ENCODE data around the gene PLD1. TPM values are rescaled to one million over a fixed set of nuclear protein-coding genes. Genes with fewer than 3 reads are reported as not detected.

The PLD1 gene
- total RNA-seq, 6 donors from 2014 or later, result 11.2 to 47.1 (median 15.6) TPM

- H3K27me3 ChIP-seq, result no peaks in the 10 kb centered on the region
- WGBS, 2 donors, result 64 to 97% methylated on average over 3 of the region's 3 CpGs
- TF ChIP-seq POLR2A (IDR thresholded peaks at IDR 0.05), result no peak
- TF ChIP-seq EP300 (IDR thresholded peaks at IDR 0.05), result no peak
- no peak for TF ChIP-seq POLR2AphosphoS5 (IDR thresholded peaks at IDR 0.05)
- TF ChIP-seq, protein P1, sequence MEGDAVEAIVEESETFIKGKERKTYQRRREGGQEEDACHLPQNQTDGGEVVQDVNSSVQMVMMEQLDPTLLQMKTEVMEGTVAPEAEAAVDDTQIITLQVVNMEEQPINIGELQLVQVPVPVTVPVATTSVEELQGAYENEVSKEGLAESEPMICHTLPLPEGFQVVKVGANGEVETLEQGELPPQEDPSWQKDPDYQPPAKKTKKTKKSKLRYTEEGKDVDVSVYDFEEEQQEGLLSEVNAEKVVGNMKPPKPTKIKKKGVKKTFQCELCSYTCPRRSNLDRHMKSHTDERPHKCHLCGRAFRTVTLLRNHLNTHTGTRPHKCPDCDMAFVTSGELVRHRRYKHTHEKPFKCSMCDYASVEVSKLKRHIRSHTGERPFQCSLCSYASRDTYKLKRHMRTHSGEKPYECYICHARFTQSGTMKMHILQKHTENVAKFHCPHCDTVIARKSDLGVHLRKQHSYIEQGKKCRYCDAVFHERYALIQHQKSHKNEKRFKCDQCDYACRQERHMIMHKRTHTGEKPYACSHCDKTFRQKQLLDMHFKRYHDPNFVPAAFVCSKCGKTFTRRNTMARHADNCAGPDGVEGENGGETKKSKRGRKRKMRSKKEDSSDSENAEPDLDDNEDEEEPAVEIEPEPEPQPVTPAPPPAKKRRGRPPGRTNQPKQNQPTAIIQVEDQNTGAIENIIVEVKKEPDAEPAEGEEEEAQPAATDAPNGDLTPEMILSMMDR (IDR thresholded peaks at IDR 0.05), result no peak
- no peaks in the 10 kb centered on the region for H3K9me3 ChIP-seq
- peaks cover 0 to 19% (median 7%) of the 10 kb centered on the region in 4 donors for H3K4me1 ChIP-seq
- H3K36me3 ChIP-seq, result no peaks in the 10 kb centered on the region
- ATAC-seq (ENCODE audit: low FRiP score in 2 of 2), result no peak
- no peak overlapping the region for H3K27ac ChIP-seq
- DNase-seq, result no peak
- no peak overlapping the region for H3K4me3 ChIP-seq
Measured at GRCh38 chr3:171769461-171769860, 40.8 kb downstream of the PLD1 start.

GRCh38 chr3:171768986-171769385, 41.3 kb downstream of the PLD1 start:
- WGBS, 2 donors, result 60 to 70% methylated on average over 4 of the region's 4 CpGs
- H3K4me3 ChIP-seq, result no peak overlapping the region
- ATAC-seq (ENCODE audit: low FRiP score in 2 of 2) (no peak), DNase-seq (no peak)
- H3K27me3 ChIP-seq, result no peaks in the 10 kb centered on the region
- H3K27ac ChIP-seq, result no peak overlapping the region
- H3K9me3 ChIP-seq, result no peaks in the 10 kb centered on the region
- no peaks in the 10 kb centered on the region for H3K36me3 ChIP-seq
- H3K4me1 ChIP-seq, result peaks cover 0 to 19% (median 7%) of the 10 kb centered on the region in 4 donors
- TF ChIP-seq POLR2AphosphoS5 (IDR thresholded peaks at IDR 0.05), result no peak
- no peak for TF ChIP-seq POLR2A (IDR thresholded peaks at IDR 0.05)
- no peak for TF ChIP-seq EP300 (IDR thresholded peaks at IDR 0.05)
- TF ChIP-seq, protein P1 (IDR thresholded peaks at IDR 0.05), result no peak

DNA sequence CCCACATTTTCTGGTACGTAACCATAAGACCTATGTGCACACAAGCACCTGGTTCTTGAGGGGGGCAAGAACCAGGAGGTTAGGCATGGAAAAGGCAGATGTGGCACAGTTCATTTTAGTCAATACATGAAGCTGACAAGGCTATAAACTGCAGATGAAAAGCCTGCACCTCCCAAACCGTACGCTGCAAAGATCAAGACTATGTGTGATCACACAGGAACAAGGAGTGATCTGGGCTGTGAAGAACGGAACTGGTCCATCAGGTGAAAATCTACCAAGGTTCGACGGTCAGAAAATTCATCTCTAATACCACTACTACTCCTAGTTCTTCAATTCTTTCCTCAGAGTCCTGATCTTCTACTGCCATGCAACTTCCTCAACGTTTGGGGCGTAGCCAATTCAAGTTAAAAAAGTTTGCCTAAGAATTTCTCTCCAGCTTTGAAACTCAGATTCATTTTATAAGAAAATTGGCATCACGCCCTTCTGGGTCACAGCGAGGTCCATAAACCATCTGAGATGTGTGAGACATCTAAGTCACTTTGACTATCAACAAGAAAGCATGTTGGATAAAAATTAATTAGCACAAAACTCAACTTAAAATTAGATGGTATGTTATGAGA, 41.9 kb downstream of the PLD1 start:
- Histone ChIP-seq H3K27ac (no peak overlapping the region), H3K4me1 (peaks cover 0 to 19% (median 7%) of the 10 kb centered on the region in 4 donors), H3K36me3 (no peaks in the 10 kb centered on the region), H3K9me3 (no peaks in the 10 kb centered on the region), H3K27me3 (no peaks in the 10 kb centered on the region), H3K4me3 (no peak overlapping the region)
- ATAC-seq (ENCODE audit: low FRiP score in 2 of 2), result no peak
- DNase-seq, result no peak
- TF ChIP-seq POLR2A (IDR thresholded peaks at IDR 0.05) (no peak), EP300 (IDR thresholded peaks at IDR 0.05) (no peak), POLR2AphosphoS5 (IDR thresholded peaks at IDR 0.05) (no peak)
- TF ChIP-seq, protein P1 (IDR thresholded peaks at IDR 0.05), result no peak
- WGBS, 2 donors, result 70 to 74% methylated on average over 10 of the region's 10 CpGs

DNA sequence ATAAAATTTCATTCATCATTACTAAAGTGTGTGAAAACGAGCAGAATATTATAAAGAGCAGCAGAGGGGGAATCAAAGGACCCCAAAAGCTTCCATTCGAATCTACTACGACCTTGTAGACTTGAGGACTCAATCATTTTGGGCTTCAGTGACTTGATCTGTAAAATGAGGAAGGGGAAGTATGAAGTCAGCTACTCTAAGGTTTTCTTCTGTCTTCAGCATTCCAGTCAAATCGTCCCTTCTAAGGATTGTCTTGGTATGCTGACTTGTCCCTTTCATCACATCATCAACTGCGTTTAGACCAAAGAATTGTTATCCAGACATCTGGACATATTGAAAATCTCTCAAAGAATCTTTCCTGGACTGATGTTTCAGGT, 44.8 kb downstream of the PLD1 start:
- no peak for DNase-seq

More for the DNA sequence above, 44.8 kb downstream of the PLD1 start:
- H3K9me3 ChIP-seq, result no peaks in the 10 kb centered on the region
- no peak overlapping the region for H3K27ac ChIP-seq
- 75 to 89% methylated on average over 5 of the region's 5 CpGs for WGBS, 2 donors
- no peaks in the 10 kb centered on the region for H3K36me3 ChIP-seq
- no peaks in the 10 kb centered on the region for H3K27me3 ChIP-seq
- TF ChIP-seq EP300 (IDR thresholded peaks at IDR 0.05) (no peak), POLR2A (IDR thresholded peaks at IDR 0.05) (no peak), POLR2AphosphoS5 (IDR thresholded peaks at IDR 0.05) (no peak)
- TF ChIP-seq, protein P1 (IDR thresholded peaks at IDR 0.05), result no peak
- H3K4me3 ChIP-seq, result no peak overlapping the region
- no peak for ATAC-seq (ENCODE audit: low FRiP score in 2 of 2)
- H3K4me1 ChIP-seq, result peaks cover 0 to 4% (median 3%) of the 10 kb centered on the region in 4 donors
